RPMI7951 (cell line): ENCODE results near the gene GRID2IP. TPM values are rescaled to one million over a fixed set of nuclear protein-coding genes. Genes with fewer than 3 reads are reported as not detected.

Experiments
- DNase-seq: peaks from one replicate; pipeline ENCODE4 v3.0.0-alpha.2; 2012; ENCODE audit warnings: low read depth
- total RNA-seq: library from RNA; depleted of rRNA; stranded (reverse); fragments of >200 nt; shearing (Covaris generic); gene quantifications from 2 replicates; pipeline ENCODE4 v1.2.3, GENCODE V29; 2014; rRNA removed

GRID2IP gene
- total RNA-seq, 1 experiment from 2014 or later, result not detected

DNA sequence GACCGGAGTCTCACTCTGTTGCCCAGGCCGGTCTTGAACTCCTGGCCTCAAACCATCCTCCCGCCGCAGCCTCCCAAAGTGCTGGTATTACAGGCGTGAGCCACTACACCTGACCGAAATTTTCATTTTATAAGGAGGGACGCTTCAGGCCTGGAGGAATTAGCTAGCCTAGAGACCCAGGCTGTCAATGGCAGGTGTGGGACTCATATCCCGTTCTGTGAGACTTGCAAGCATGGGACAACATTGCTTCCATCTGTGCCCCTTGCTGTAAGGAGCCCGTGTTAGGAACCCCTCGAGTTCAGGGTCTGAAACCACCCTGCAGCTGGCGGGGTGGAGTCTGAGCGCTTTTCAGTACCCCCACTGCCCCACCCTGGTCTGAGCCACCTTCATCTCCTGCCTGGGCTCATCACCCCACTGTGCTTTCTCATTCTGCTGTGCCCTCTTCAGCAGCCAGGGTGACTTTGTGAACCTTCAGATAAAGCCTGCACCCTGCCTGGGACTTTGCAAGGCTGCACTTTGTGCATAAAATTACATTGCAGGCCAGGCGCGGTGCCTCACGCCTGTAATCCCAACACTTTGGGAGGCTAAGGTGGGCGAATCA is 102.2 kb downstream of the GRID2IP start:
- DNase-seq, result no peak

DNA sequence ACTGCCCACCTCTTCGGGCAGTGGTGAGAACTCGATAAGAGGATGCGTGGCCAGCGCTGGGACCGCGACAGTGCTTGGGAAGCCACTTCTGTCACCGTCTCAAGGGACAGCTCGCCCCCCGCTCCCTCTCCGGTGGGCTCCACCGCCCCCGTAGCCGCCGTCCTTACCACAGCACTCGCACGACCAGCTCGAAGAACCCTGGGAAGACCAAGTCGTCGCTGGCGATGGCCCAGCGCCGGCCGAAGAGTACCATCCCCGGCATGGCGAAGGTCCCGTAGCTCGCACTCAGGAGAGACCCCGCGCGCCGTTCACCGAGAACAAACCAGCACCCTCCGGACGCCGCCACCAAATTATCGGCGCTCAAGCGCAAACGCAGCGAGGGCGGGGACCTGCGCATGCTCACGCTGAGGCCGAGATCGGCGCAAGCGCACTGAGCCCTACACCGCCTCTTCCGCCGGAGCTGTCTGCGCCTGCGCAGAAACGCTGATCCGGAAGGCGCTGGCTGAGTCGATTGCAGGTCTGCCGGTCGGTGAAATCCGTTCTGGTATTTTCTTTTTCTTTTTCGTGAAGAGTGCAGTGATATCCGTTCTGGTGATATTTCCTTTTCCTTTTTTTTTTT is 103.6 kb downstream of the GRID2IP start, which contains the start of gene DAGLB:
Gene DAGLB, minus strand, starts transcription at position 374 of the 619 bp plus-strand sequence. Its CDS starts 112 bp downstream, at position 262.
- DNase-seq, result peak; percentile 88

Other genes starting within 250 kb of the GRID2IP start
- gene FAM220A, start 202.5 kb downstream of the GRID2IP start, total RNA-seq, result 21.2 and 23.4 TPM in 2 replicates
- gene RAC1, start 176.9 kb downstream of the GRID2IP start, total RNA-seq, result 111 and 150 TPM in 2 replicates
- 13.0 and 19.4 TPM in 2 replicates for gene DAGLB, start 103.5 kb downstream of the GRID2IP start, total RNA-seq
- gene KDELR2, start 67.3 kb downstream of the GRID2IP start, total RNA-seq, result 307 and 316 TPM in 2 replicates
- gene ZDHHC4, start 26.0 kb upstream of the GRID2IP start, total RNA-seq, result 68.4 and 77.1 TPM in 2 replicates
- 14.8 and 16.6 TPM in 2 replicates for gene INTS15, start 38.6 kb upstream of the GRID2IP start, total RNA-seq
- gene ZNF853, start 64.1 kb upstream of the GRID2IP start, total RNA-seq, result under 0.01 and 0.10 TPM in 2 replicates
- gene ZNF316, start 85.9 kb upstream of the GRID2IP start, total RNA-seq, result 2.9 and 6.3 TPM in 2 replicates
- gene ZNF12, start 155.5 kb upstream of the GRID2IP start, total RNA-seq, result 20.0 and 25.1 TPM in 2 replicates
- 0.10 TPM in 1 of 2 replicates, not detected in the other for gene RSPH10B2, start 202.6 kb upstream of the GRID2IP start, total RNA-seq